Measurements from ENCODE around the gene MYO1C. TPM values are rescaled to one million over a fixed set of nuclear protein-coding genes. Genes with fewer than 3 reads are reported as not detected.
"Not testable (repeated sequence)": the region's sequence is repeated elsewhere in the genome, so short reads cannot be mapped to it uniquely, and the experiment has no call there.

The MYO1C gene
- total and polyA plus RNA-seq, 9 of the 15 experiments (the other 6 are each of a cell fraction or from before 2014, with no cell fraction given) = 0.46 to 32.5 (median 11.6) TPM

- H2AFZ ChIP-seq (ENCODE audit: low read depth, low read length); in situ Hi-C loops (cut with MboI); H3K4me3 ChIP-seq; H3K27me3 ChIP-seq (ENCODE audit: control insufficient read depth in 2 of 2, insufficient read depth in 2 of 2, low read length in 2 of 2); FAIRE-seq; H3K27ac ChIP-seq (ENCODE audit: extremely low read depth, low read depth, low read length); H3K4me1 ChIP-seq (replicated peaks in 1 of 2; ENCODE audit: control insufficient read depth in 2 of 2, insufficient read depth in 2 of 2, low read length in 2 of 2); H3K79me2 ChIP-seq (ENCODE audit: control insufficient read depth, insufficient read depth, low read length); DNase-seq (ENCODE audit: extremely low read depth in 1 of 4, low spot score in 3 of 4); ATAC-seq; CTCF ChIA-PET (ENCODE audit: low intra/inter-chr PET ratio); H3K4me2 ChIP-seq (ENCODE audit: insufficient read depth, low read length); H3K9me1 ChIP-seq (ENCODE audit: control insufficient read depth, insufficient read depth, low read length); H4K20me1 ChIP-seq (replicated peaks; ENCODE audit: control insufficient read depth, insufficient read depth, low read length); H3K9me3 ChIP-seq (replicated peaks; ENCODE audit: control insufficient read depth, insufficient read depth, low read depth, low read length); intact Hi-C loops (cut with micrococcal nuclease); H3K9ac ChIP-seq (ENCODE audit: insufficient read depth in 1 of 2, low read depth in 2 of 2, low read length in 2 of 2); BruUV-seq (replicated peaks): not testable (repeated sequence)
- 85% methylated on average over 9 of the region's 10 CpGs for WGBS (ENCODE audit: insufficient coverage, low coverage, missing lambda C conversion rate)
- peaks cover 25% of the 10 kb centered on the region; the same call in 2 of the 3 replicates for H3K36me3 ChIP-seq (ENCODE audit: control insufficient read depth, insufficient read depth, low read length)
- POLR2A ChIA-PET = interaction anchor here (0.7 to 1.1 kb wide), 2 partner anchors 32 to 35 kb away, joined by 3 read pairs; no protein-coding TSS in a partner anchor
Observed at GRCh38 chr17:1418476-1418875, 74.0 kb downstream of the MYO1C start.

- Histone ChIP-seq H3K36me3 (ENCODE audit: control insufficient read depth, insufficient read depth, low read length) (peaks cover 7% of the 10 kb centered on the region; the same call in 1 of the 3 replicates), H4K20me1 (replicated peaks; ENCODE audit: control insufficient read depth, insufficient read depth, low read length) (no peaks in the 10 kb centered on the region), H3K9me3 (replicated peaks; ENCODE audit: control insufficient read depth, insufficient read depth, low read depth, low read length) (no peaks in the 10 kb centered on the region; the same call in 1 of the 2 replicates), H3K4me2 (ENCODE audit: insufficient read depth, low read length) (no peak overlapping the region), H3K27ac (ENCODE audit: extremely low read depth, low read depth, low read length) (no peak overlapping the region), H3K4me1 (replicated peaks in 1 of 2; ENCODE audit: control insufficient read depth in 2 of 2, insufficient read depth in 2 of 2, low read length in 2 of 2) (no peaks in the 10 kb centered on the region; a peak in 2 of 5 replicates), H3K9me1 (ENCODE audit: control insufficient read depth, insufficient read depth, low read length) (no peaks in the 10 kb centered on the region), H3K27me3 (ENCODE audit: control insufficient read depth in 2 of 2, insufficient read depth in 2 of 2, low read length in 2 of 2) (no peaks in the 10 kb centered on the region), H3K9ac (ENCODE audit: insufficient read depth in 1 of 2, low read depth in 2 of 2, low read length in 2 of 2) (no peak overlapping the region), H3K79me2 (ENCODE audit: control insufficient read depth, insufficient read depth, low read length) (no peaks in the 10 kb centered on the region), H2AFZ (ENCODE audit: low read depth, low read length) (no peak overlapping the region), H3K4me3 (no peak overlapping the region)
- BruUV-seq (replicated peaks) = no TSS peak
- DNase-seq (ENCODE audit: extremely low read depth in 1 of 4, low spot score in 3 of 4) (no peak), FAIRE-seq (no peak), ATAC-seq (no peak)
- ChIA-PET POLR2A (no interaction called here), CTCF (ENCODE audit: low intra/inter-chr PET ratio) (no interaction called here)
- TF ChIP-seq ZNF778 (CRISPR knock-in tag; IDR thresholded peaks at IDR 0.05) = no peak
- TF ChIP-seq E2F1 (CRISPR knock-in tag; IDR thresholded peaks at IDR 0.05) = no peak
- TF ChIP-seq E2F5 (CRISPR knock-in tag; IDR thresholded peaks at IDR 0.05) = no peak
- TF ChIP-seq ZNF121 (CRISPR knock-in tag; conservative IDR thresholded peaks at IDR 0.05) = peak; percentile 50
- TF ChIP-seq ZBTB33 (CRISPR knock-in tag; IDR thresholded peaks at IDR 0.05) = no peak
- TF ChIP-seq ZNF217 (CRISPR knock-in tag; IDR thresholded peaks at IDR 0.05) = no peak
- TF ChIP-seq SREBF1 (IDR thresholded peaks at IDR 0.05; ENCODE audit: borderline replicate concordance, low read depth, low read length) = no peak
- in situ Hi-C loops (cut with MboI) (no loop called here), intact Hi-C loops (cut with micrococcal nuclease) (no loop called here)
- WGBS (ENCODE audit: insufficient coverage, low coverage, missing lambda C conversion rate) = 97% methylated on average over 5 of the region's 5 CpGs
Observed at GRCh38 chr17:1416414-1416813, 76.1 kb downstream of the MYO1C start.
